Glomerular visceral epithelial cell (primary cell): ENCODE measurements around the gene CTRB1.
"Not testable (repeated sequence)": the region's sequence is repeated elsewhere in the genome, so short reads cannot be mapped to it uniquely, and the experiment has no call there.

Experiments
- DNase-seq: peaks from one replicate; pipeline ENCODE4 v3.0.0-alpha.2; 2016; ENCODE audit errors: extremely low spot score

The CTRB1 gene

DNA sequence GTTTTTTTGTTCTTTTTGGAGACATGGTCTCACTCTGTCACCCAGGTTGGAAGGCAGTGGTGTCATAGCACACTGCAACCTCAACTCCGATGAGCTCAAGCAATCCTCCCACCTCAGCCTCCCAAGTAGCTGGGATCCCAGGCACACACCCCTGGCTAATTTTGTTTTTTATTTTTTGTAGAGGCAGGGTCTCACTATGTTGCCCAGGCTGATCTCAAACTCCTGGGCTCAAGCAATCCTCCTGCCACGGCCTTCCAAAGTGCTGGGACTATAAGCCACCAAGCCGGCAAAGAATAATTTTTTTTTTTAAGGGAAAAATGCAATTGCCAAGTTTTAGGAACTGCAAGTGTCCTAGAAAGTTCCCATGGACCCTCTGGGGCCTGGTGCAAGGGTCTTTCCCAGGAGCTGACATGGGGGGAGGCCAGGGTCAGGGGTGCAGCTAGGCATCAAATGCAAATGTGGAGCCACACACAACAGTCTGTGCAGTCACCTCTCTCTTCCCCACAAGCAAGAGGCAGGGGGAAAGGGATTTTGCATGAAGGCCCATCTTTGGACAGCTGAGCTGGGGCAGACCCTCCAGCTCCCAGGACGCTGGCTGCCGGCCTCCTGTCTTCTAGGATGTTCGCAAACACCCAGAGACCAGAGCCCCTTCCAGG is 52.8 kb downstream of the CTRB1 start:
- DNase-seq: no peak

DNA sequence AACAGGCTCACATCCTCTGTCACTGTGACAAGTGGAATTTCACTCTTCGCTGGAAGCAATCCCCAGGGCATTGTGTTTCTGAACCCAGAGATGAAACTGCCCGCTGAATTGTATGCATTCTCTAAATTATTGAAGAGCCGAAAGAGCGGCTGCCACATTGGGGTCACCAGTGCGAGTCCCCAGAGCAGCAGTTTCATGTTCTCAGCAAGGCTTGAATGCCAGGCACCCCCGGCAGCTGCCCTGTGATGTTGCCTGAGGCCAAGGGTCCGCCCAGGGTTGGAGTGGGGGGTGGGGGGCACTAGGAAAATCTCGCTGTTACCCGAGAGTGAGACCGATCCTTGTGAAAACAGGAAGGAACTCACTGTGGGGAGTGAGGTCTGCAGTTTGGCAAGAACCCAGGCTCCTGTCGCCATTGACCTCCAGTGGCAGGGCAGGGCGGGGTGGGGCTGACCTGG is 53.3 kb downstream of the CTRB1 start:
- no peak for DNase-seq

DNA sequence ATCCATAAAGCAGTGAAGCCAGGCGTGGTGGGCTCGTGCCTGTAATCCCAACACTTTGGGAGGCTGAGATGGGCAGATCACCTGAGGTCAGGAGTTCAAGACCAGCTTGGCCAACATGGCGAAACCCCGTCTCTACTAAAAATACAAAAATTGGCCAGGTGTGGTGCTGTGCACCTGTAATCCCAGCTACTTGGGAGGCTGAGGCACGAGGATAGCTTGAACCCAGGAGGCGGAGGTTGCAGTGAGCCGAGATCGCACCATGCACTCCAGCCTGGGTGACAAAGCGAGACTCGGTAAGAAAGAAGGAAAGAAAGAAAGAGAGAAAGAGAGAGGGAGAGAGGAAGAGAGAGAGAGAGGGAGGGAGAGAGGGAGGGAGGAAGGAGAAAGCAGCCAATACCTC is 53.8 kb downstream of the CTRB1 start:
- not testable (repeated sequence) for DNase-seq

GRCh38 chr16:75273054-75273925 is 54.5 kb downstream of the CTRB1 start:
- DNase-seq: no peak
